GF-D8 (cell line): ENCODE data around the gene ELAVL3.

Experiments
- DNase-seq: peaks from one replicate; lab custom pipeline; 2025; lab: John Stamatoyannopoulos, UW

ELAVL3 gene

GRCh38 chr19:11480715-11481533 lies at the start of gene ELAVL3:
ELAVL3 (minus strand) TSS chr19:11481046; CDS start chr19:11480608, 438 bp downstream.
- DNase-seq: no peak

GRCh38 chr19:11530432-11530831 lies 49.6 kb upstream of the ELAVL3 start:
- peak; percentile 53 for DNase-seq

GRCh38 chr19:11528551-11529341 lies 47.9 kb upstream of the ELAVL3 start, which contains the start of gene ECSIT:
ECSIT (minus strand) TSS chr19:11529134; CDS start chr19:11519170, 9,964 bp downstream.
- peak; percentile 86 for DNase-seq

- DNase-seq: no peak
Observed at GRCh38 chr19:11519138-11519537, 38.3 kb upstream of the ELAVL3 start.

GRCh38 chr19:11513946-11514345 lies 33.1 kb upstream of the ELAVL3 start:
- no peak for DNase-seq

GRCh38 chr19:11510444-11510843 lies 29.6 kb upstream of the ELAVL3 start:
- DNase-seq: no peak

GRCh38 chr19:11507370-11508078 lies 26.7 kb upstream of the ELAVL3 start:
- no peak for DNase-seq

GRCh38 chr19:11506967-11507366 lies 26.1 kb upstream of the ELAVL3 start:
- DNase-seq: no peak

- DNase-seq: no peak
Observed at GRCh38 chr19:11506101-11506555, 25.3 kb upstream of the ELAVL3 start.

- DNase-seq: peak; percentile 80
Observed at GRCh38 chr19:11505504-11506100, 24.8 kb upstream of the ELAVL3 start, which contains the start of gene ZNF653. ZNF653 (minus strand) TSS chr19:11505839; CDS start chr19:11505786, 53 bp downstream.

- peak; percentile 83 for DNase-seq
Observed at GRCh38 chr19:11505032-11505503, 24.2 kb upstream of the ELAVL3 start.

GRCh38 chr19:11504502-11505031 lies 23.7 kb upstream of the ELAVL3 start:
- no peak for DNase-seq

GRCh38 chr19:11499890-11500420 lies 19.1 kb upstream of the ELAVL3 start:
- no peak for DNase-seq

- DNase-seq: no peak
Observed at GRCh38 chr19:11499220-11499726, 18.4 kb upstream of the ELAVL3 start.

GRCh38 chr19:11496391-11497163 lies 15.7 kb upstream of the ELAVL3 start:
- DNase-seq: no peak

GRCh38 chr19:11495885-11496284 lies 15.0 kb upstream of the ELAVL3 start:
- no peak for DNase-seq

GRCh38 chr19:11495481-11495880 lies 14.6 kb upstream of the ELAVL3 start:
- DNase-seq: no peak

- no peak for DNase-seq
Observed at GRCh38 chr19:11494634-11495285, 13.9 kb upstream of the ELAVL3 start.

GRCh38 chr19:11489378-11489777 lies 8.5 kb upstream of the ELAVL3 start:
- no peak for DNase-seq
